DND-41 (cell line): ENCODE data around the gene FAM32A.

Experiments
- ATAC-seq: fragments of 200-7000 bp; cut with Tn5 transposase; 3 replicates; pipeline ENCODE4 v1.9.1; 2021; ENCODE audit warnings: low read depth; ENCODE audit not compliant: insufficient read depth
- DNase-seq: peaks from one replicate; pipeline ENCODE4 v3.0.0-alpha.2; 2020
- H2AFZ ChIP-seq: 2 replicates; pipeline ENCODE4 v1.6.0; 2012; ENCODE audit warnings: low read depth, low read length
- H3K27ac ChIP-seq: 2 replicates; pipeline ENCODE4 v1.5.1; 2012; ENCODE audit warnings: low read length, inconsistent platforms
- H3K27me3 ChIP-seq: fragments of 200-600 bp; sonication (generic); 2 replicates; pipeline ENCODE4 v1.6.0; 2012; ENCODE audit warnings: low read length, mild to moderate bottlenecking, inconsistent platforms; ENCODE audit not compliant: insufficient read depth, poor library complexity
- H3K36me3 ChIP-seq: 2 replicates; pipeline ENCODE4 v1.5.1; 2012; ENCODE audit warnings: low read length, inconsistent platforms; ENCODE audit not compliant: insufficient read depth
- H3K4me1 ChIP-seq: 2 replicates; pipeline ENCODE4 v1.5.1; 2012; ENCODE audit warnings: mild to moderate bottlenecking, low read length; ENCODE audit not compliant: insufficient read depth
- H3K4me2 ChIP-seq: 2 replicates; pipeline ENCODE4 v1.6.0; 2012; ENCODE audit warnings: mild to moderate bottlenecking, moderate library complexity, low read length, inconsistent platforms; ENCODE audit not compliant: insufficient read depth
- H3K4me3 ChIP-seq, 2 experiments: fragments of 200-600 bp in 1 of 2; shearing (Covaris generic) in 1 of 2; 2 replicates each; pipeline ENCODE4 v1.5.1; 2012 to 2016; ENCODE audit warnings: inconsistent platforms in 2 of 2, low read length in 2 of 2, mild to moderate bottlenecking in 2 of 2, low read depth in 1 of 2, moderate library complexity in 1 of 2
- H3K79me2 ChIP-seq: 2 replicates; pipeline ENCODE4 v1.6.0; 2012; ENCODE audit warnings: low read length, inconsistent platforms; ENCODE audit not compliant: insufficient read depth
- H3K9ac ChIP-seq: 2 replicates; pipeline ENCODE4 v1.6.0; 2012; ENCODE audit warnings: low read depth, mild to moderate bottlenecking, inconsistent platforms, low read length, moderate library complexity
- H3K9me3 ChIP-seq: 2 replicates; pipeline ENCODE4 v1.5.1; 2012; ENCODE audit warnings: low read length, moderate library complexity, mild to moderate bottlenecking, inconsistent platforms; ENCODE audit not compliant: insufficient read depth, severe bottlenecking
- H4K20me1 ChIP-seq: 2 replicates; pipeline ENCODE4 v1.6.0; 2012; ENCODE audit warnings: low read length; ENCODE audit not compliant: insufficient read depth
- EZH2 ChIP-seq: IDR thresholded peaks from 3 replicates; pipeline ENCODE4 v1.6.1; 2012; ENCODE audit warnings: borderline replicate concordance, low read depth, mild to moderate bottlenecking, moderate library complexity, low read length, inconsistent platforms; ENCODE audit not compliant: severe bottlenecking
- TF ChIP-seq, protein P1 (sequence below): IDR thresholded peaks from 2 replicates; pipeline ENCODE4 v1.5.1; 2012; ENCODE audit warnings: borderline replicate concordance, low read length, moderate library complexity, mild to moderate bottlenecking; ENCODE audit not compliant: poor library complexity, severe bottlenecking; ENCODE audit errors: extremely low read depth

FAM32A gene

DNA sequence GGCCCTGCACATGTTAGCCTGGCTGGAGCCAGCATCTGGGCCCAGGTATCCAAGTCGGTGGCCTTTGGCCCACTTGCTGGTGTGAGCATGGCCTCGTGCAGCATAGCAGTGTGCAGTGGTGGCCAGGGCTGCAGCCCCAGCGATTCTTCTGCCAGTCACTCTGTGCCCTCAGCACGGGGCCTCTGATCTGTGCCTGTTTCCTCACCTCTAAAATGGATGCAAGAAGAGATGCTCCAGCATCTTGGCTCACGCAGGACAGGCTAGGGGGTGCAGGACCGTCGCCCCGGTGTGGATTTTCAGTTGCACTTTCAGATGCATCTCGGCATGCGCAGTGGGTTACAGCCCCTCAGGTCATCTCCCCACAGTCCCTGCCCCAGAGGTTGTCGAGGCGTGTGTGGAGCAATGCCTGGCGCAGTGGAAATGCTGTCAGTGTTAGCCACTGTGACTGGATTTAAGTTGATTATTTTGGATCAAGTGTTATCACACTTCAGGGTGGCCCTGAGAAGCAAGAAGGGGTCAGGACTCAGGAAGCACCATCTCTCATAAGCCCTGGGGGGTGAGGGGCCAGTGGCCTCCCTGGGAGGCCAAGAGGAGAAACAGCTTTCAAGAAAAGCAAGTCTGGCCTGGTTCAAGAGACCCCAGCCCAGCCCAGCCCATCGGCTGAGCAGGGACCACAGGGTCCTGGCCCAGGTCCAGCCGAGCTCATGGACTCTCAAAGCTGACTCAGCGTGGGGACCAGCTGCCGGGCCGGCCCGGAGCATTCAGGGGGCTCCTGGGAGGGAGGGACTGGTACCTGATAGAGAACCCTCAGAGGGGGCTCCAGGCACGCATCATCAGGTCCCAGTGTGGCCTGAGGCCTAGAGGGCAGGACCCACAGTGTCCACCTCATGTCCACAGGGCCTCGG lies 40.3 kb downstream of the FAM32A start:
- Histone ChIP-seq H3K4me2 (no peak overlapping the region), H3K79me2 (peaks cover 13% of the 10 kb centered on the region; the same call in 1 of the 2 replicates), H4K20me1 (peaks cover 28% of the 10 kb centered on the region), H3K4me1 (no peaks in the 10 kb centered on the region), H3K9ac (no peak overlapping the region), H3K9me3 (peaks cover 14% of the 10 kb centered on the region), H3K27me3 (no peaks in the 10 kb centered on the region), H2AFZ (no peak overlapping the region), H3K27ac (no peak overlapping the region), H3K36me3 (peaks cover 99% of the 10 kb centered on the region), H3K4me3 (no peak overlapping the region)
- ATAC-seq = no peak
- TF ChIP-seq EZH2 = no peak
- no peak for DNase-seq

DNA sequence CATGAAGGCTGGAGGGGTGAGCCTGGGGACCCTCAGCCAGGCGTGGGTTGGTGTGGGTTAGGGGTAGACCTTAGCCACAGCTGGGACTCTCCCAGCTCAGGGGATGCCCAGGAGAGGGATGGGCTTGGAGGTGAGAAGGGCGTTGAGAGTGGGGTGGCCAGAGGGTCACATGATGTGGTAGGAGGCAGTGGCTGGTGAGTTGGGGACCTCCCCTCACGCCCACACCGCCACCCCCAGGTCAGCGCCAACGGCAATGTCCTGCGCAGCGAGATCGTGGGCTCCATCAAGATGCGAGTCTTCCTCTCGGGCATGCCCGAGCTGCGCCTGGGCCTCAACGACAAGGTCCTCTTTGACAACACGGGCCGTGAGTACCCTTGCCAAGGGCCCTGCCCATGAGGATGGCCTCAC lies 41.0 kb downstream of the FAM32A start:
- H3K36me3 ChIP-seq = peaks cover 94% of the 10 kb centered on the region

DNA sequence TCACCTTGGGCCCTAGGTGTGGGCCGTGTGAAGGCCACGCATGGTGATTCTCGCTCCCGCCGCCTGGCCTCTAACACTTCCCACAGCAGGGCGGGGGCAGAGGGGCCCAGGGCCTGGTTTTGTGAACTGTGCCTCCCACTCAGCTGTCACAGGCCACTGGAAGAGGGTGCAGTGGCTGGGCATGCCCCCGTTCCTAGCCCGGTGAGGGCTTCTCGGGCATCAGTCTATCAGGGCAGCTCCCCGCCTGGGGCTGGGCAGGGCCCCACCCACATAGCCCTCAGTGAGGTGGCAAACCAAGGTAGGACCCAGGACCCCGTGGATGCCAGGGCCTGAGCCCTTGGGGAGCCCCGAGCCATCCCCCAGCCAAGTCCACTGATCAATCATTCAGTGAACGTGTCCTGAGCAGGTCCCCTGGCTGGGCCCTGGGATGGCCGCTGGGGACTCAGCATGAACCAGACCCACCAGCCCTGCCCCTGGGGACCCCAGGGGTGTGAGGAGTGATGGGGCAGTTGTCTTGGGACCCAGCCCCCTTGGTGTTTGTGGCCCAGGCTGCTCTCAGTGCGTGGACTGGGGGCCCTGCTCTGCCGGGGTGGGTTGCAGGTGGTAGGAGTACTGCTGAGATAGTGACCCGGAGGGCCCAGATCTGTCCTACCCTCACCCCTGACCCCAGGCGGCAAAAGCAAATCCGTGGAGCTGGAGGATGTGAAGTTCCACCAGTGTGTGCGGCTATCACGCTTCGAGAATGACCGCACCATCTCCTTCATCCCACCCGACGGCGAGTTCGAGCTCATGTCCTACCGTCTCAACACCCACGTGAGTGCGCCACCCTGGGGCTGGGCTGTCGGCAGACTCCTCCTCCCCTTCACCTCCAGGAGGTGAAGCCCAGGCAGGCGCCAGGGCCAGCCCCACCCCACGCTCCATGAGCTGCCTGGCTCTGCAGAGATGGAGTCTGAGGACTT lies 41.9 kb downstream of the FAM32A start:
- H4K20me1 ChIP-seq = peaks cover 28% of the 10 kb centered on the region
- H3K27me3 ChIP-seq = no peaks in the 10 kb centered on the region
- no peak for TF ChIP-seq EZH2
- TF ChIP-seq, protein P1, sequence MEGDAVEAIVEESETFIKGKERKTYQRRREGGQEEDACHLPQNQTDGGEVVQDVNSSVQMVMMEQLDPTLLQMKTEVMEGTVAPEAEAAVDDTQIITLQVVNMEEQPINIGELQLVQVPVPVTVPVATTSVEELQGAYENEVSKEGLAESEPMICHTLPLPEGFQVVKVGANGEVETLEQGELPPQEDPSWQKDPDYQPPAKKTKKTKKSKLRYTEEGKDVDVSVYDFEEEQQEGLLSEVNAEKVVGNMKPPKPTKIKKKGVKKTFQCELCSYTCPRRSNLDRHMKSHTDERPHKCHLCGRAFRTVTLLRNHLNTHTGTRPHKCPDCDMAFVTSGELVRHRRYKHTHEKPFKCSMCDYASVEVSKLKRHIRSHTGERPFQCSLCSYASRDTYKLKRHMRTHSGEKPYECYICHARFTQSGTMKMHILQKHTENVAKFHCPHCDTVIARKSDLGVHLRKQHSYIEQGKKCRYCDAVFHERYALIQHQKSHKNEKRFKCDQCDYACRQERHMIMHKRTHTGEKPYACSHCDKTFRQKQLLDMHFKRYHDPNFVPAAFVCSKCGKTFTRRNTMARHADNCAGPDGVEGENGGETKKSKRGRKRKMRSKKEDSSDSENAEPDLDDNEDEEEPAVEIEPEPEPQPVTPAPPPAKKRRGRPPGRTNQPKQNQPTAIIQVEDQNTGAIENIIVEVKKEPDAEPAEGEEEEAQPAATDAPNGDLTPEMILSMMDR = no peak
- DNase-seq (no peak), ATAC-seq (no peak)
- H3K4me2 ChIP-seq = no peak overlapping the region
- H3K9ac ChIP-seq = no peak overlapping the region
- H3K9me3 ChIP-seq = no peaks in the 10 kb centered on the region
- H3K36me3 ChIP-seq = peaks cover 94% of the 10 kb centered on the region
- H3K79me2 ChIP-seq = peaks cover 7% of the 10 kb centered on the region; the same call in 1 of the 2 replicates
- H2AFZ ChIP-seq = no peak overlapping the region
- H3K27ac ChIP-seq = no peak overlapping the region
- H3K4me1 ChIP-seq = no peaks in the 10 kb centered on the region
- H3K4me3 ChIP-seq = no peak overlapping the region

More for the DNA sequence above, 41.0 kb downstream of the FAM32A start:
- DNase-seq (no peak), ATAC-seq (no peak)
- no peak overlapping the region for H3K4me2 ChIP-seq
- peaks cover 28% of the 10 kb centered on the region for H4K20me1 ChIP-seq
- H3K9ac ChIP-seq = no peak overlapping the region
- H3K27ac ChIP-seq = no peak overlapping the region
- no peak overlapping the region for H3K4me3 ChIP-seq
- H3K4me1 ChIP-seq = no peaks in the 10 kb centered on the region
- H3K79me2 ChIP-seq = peaks cover 9% of the 10 kb centered on the region; the same call in 1 of the 2 replicates
- TF ChIP-seq EZH2 = no peak
- TF ChIP-seq, protein P1 = no peak
- H2AFZ ChIP-seq = no peak overlapping the region
- no peaks in the 10 kb centered on the region for H3K27me3 ChIP-seq
- H3K9me3 ChIP-seq = peaks cover 8% of the 10 kb centered on the region
